Measurements from ENCODE around the gene CDK10.

GRCh38 chr16:89657442-89658220 is 28.9 kb upstream of the CDK10 start, which contains the start of the genes CHMP1A and SPATA33:
- no peak for TF ChIP-seq CTCF (IDR thresholded peaks at IDR 0.05)
- no peak for TF ChIP-seq POLR2A (IDR thresholded peaks at IDR 0.05)
